IMR-90 (cell line): ENCODE results near the gene SLCO3A1. TPM values are rescaled to one million over a fixed set of nuclear protein-coding genes. Genes with fewer than 3 reads are reported as not detected.

ENCODE experiments used
- ATAC-seq: fragments of 200-7000 bp; cut with Tn5 transposase; 2 replicates; pipeline ENCODE4 v1.9.1; 2020; ENCODE audit warnings: low read depth, mild to moderate bottlenecking, moderate library complexity
- BruUV-seq: library from RNA; stranded (reverse); fragments of 400-500 nt; replicated peaks from 2 replicates; lab custom pipeline; 2021; lab: Mats Ljungman, UMichigan
- CTCF ChIA-PET: fragments of 300-600 bp; formaldehyde crosslinking; extraction: SDS; loops from one replicate; lab custom pipeline; 2021; ENCODE audit warnings: antibody characterized with exemption; lab: Yijun Ruan, JAX
- POLR2A ChIA-PET: fragments of 300-600 bp; sonication (Branson Sonifier 250); formaldehyde crosslinking; loops from one replicate; lab custom pipeline; 2022; ENCODE audit warnings: antibody characterized with exemption; ENCODE audit not compliant: unreplicated experiment; lab: Charles Lee
- DNase-seq: peaks from one replicate; pipeline ENCODE4 v3.0.0; 2013
- H2AFZ ChIP-seq: replicated peaks from 2 replicates; pipeline ENCODE3; 2013; ENCODE audit warnings: low read length, mild to moderate bottlenecking; ENCODE audit not compliant: poor library complexity
- H2AK5ac ChIP-seq: 2 replicates; pipeline ENCODE4 v1.6.1; 2013; ENCODE audit warnings: low read depth, low read length, inconsistent platforms
- H2AK9ac ChIP-seq: replicated peaks from 2 replicates; pipeline ENCODE3; 2013; ENCODE audit warnings: mild to moderate bottlenecking, low read depth, low read length, moderate library complexity; ENCODE audit not compliant: poor library complexity
- H2BK120ac ChIP-seq: 2 replicates; pipeline ENCODE4 v1.6.1; 2013; ENCODE audit warnings: low read depth, low read length, inconsistent platforms
- H2BK15ac ChIP-seq: 3 replicates; pipeline ENCODE4 v1.6.1; 2013; ENCODE audit warnings: low read depth, low read length, inconsistent platforms
- H2BK20ac ChIP-seq: 2 replicates; pipeline ENCODE4 v1.6.1; 2013; ENCODE audit warnings: low read depth, mild to moderate bottlenecking, inconsistent platforms, low read length, moderate library complexity
- H2BK5ac ChIP-seq: 2 replicates; pipeline ENCODE4 v1.6.1; 2013; ENCODE audit warnings: mild to moderate bottlenecking, low read depth, low read length, inconsistent platforms; ENCODE audit not compliant: poor library complexity, severe bottlenecking
- H3K14ac ChIP-seq: replicated peaks from 2 replicates; pipeline ENCODE4 v1.6.1; 2013; ENCODE audit warnings: low read depth, low read length, inconsistent platforms
- H3K18ac ChIP-seq: 2 replicates; pipeline ENCODE4 v1.6.1; 2013; ENCODE audit warnings: low read depth, low read length, control low read depth
- H3K23ac ChIP-seq: 2 replicates; pipeline ENCODE4 v1.6.1; 2013; ENCODE audit warnings: low read depth, low read length, inconsistent platforms
- H3K27ac ChIP-seq: 2 replicates; pipeline ENCODE4 v1.5.1; 2013; ENCODE audit warnings: mild to moderate bottlenecking, control low read depth, low read length; ENCODE audit not compliant: insufficient read depth
- H3K27me3 ChIP-seq: 2 replicates; pipeline ENCODE4 v1.6.1; 2013; ENCODE audit warnings: low read length; ENCODE audit not compliant: control insufficient read depth, insufficient read depth
- H3K36me3 ChIP-seq: 2 replicates; pipeline ENCODE4 v1.6.1; 2013; ENCODE audit warnings: low read length, mixed read lengths; ENCODE audit not compliant: control insufficient read depth, insufficient read depth
- H3K4ac ChIP-seq: 2 replicates; pipeline ENCODE4 v1.6.1; 2013; ENCODE audit warnings: low read depth, low read length, inconsistent platforms
- H3K4me1 ChIP-seq: 2 replicates; pipeline ENCODE4 v1.6.1; 2013; ENCODE audit warnings: low read length, mixed read lengths; ENCODE audit not compliant: control insufficient read depth, insufficient read depth
- H3K4me2 ChIP-seq: 2 replicates; pipeline ENCODE4 v1.6.1; 2013; ENCODE audit warnings: low read depth, mild to moderate bottlenecking, control low read depth, low read length, moderate library complexity
- H3K4me3 ChIP-seq: 2 replicates; pipeline ENCODE4 v1.5.1; 2013; ENCODE audit warnings: low read depth, mild to moderate bottlenecking, control low read depth, low read length, moderate library complexity; ENCODE audit not compliant: insufficient read depth
- H3K56ac ChIP-seq: 2 replicates; pipeline ENCODE4 v1.6.1; 2013; ENCODE audit warnings: low read length, inconsistent platforms; ENCODE audit not compliant: insufficient read depth; ENCODE audit errors: extremely low read depth
- H3K79me1 ChIP-seq, 2 experiments: 2 replicates each; pipeline ENCODE4 v1.6.1; 2013; ENCODE audit warnings: low read length in 2 of 2, inconsistent platforms in 1 of 2, low read depth in 1 of 2
- H3K9ac ChIP-seq: 2 replicates; pipeline ENCODE4 v1.6.1; 2013; ENCODE audit warnings: low read depth, low read length, control low read depth
- H3K9me1 ChIP-seq: 2 replicates; pipeline ENCODE4 v1.6.1; 2013; ENCODE audit warnings: low read length, inconsistent platforms; ENCODE audit not compliant: insufficient read depth
- H3K9me3 ChIP-seq: 2 replicates; pipeline ENCODE4 v1.6.1; 2013; ENCODE audit warnings: low read length; ENCODE audit not compliant: control insufficient read depth, insufficient read depth
- H4K20me1 ChIP-seq: 2 replicates; pipeline ENCODE4 v1.6.1; 2013; ENCODE audit warnings: low read length, inconsistent platforms; ENCODE audit not compliant: insufficient read depth
- H4K5ac ChIP-seq: 2 replicates; pipeline ENCODE4 v1.6.1; 2013; ENCODE audit warnings: mild to moderate bottlenecking, low read depth, low read length, control low read depth
- H4K8ac ChIP-seq, 2 experiments: 2 replicates each; pipeline ENCODE4 v1.6.1; 2013; ENCODE audit warnings: low read depth in 2 of 2, low read length in 2 of 2, control low read depth in 1 of 2, inconsistent platforms in 1 of 2
- H4K91ac ChIP-seq: 2 replicates; pipeline ENCODE4 v1.6.1; 2013; ENCODE audit warnings: low read depth, low read length, inconsistent platforms; ENCODE audit not compliant: insufficient read depth
- BHLHE40 ChIP-seq: fragments of 150-350 bp; IDR thresholded peaks from 2 replicates; pipeline ENCODE4 v1.6.1; 2016; ENCODE audit warnings: mild to moderate bottlenecking, low read depth, low read length
- CEBPB ChIP-seq: IDR thresholded peaks from 2 replicates; pipeline ENCODE4 v1.6.1; 2012; ENCODE audit warnings: low read depth, low read length, improper control_type of control experiment
- CHD1 ChIP-seq: IDR thresholded peaks from 2 replicates; pipeline ENCODE4 v1.6.1; 2012; ENCODE audit warnings: low read depth, low read length, improper control_type of control experiment
- FOS ChIP-seq: fragments of 150-350 bp; IDR thresholded peaks from 2 replicates; pipeline ENCODE4 v1.6.1; 2016; ENCODE audit warnings: low read depth, low read length
- MAFK ChIP-seq: IDR thresholded peaks from 2 replicates; pipeline ENCODE4 v1.6.1; 2012; ENCODE audit warnings: low read depth, low read length, improper control_type of control experiment
- MAZ ChIP-seq: IDR thresholded peaks from 2 replicates; pipeline ENCODE4 v1.6.1; 2012; ENCODE audit warnings: low read depth, mild to moderate bottlenecking, low read length, improper control_type of control experiment, moderate library complexity, borderline replicate concordance
- MXI1 ChIP-seq: IDR thresholded peaks from 2 replicates; pipeline ENCODE4 v1.6.1; 2012; ENCODE audit warnings: low read depth, mild to moderate bottlenecking, low read length, moderate library complexity, borderline replicate concordance
- NFE2L2 ChIP-seq: fragments of 150-350 bp; IDR thresholded peaks from 2 replicates; pipeline ENCODE4 v1.6.1; 2016; ENCODE audit warnings: low read depth, mild to moderate bottlenecking, low read length
- POLR2A ChIP-seq: IDR thresholded peaks from 2 replicates; pipeline ENCODE4 v1.6.1; 2012; ENCODE audit warnings: mild to moderate bottlenecking, low read depth, low read length
- RAD21 ChIP-seq: IDR thresholded peaks from 2 replicates; pipeline ENCODE4 v1.6.1; 2012; ENCODE audit warnings: low read length, improper control_type of control experiment
- RCOR1 ChIP-seq: IDR thresholded peaks from 2 replicates; pipeline ENCODE4 v1.6.1; 2012; ENCODE audit warnings: mild to moderate bottlenecking, low read length, improper control_type of control experiment; ENCODE audit not compliant: insufficient replicate concordance
- RFX5 ChIP-seq: IDR thresholded peaks from 2 replicates; pipeline ENCODE4 v1.8.0; 2012; ENCODE audit warnings: low read depth, mild to moderate bottlenecking, low read length, moderate library complexity
- SMC3 ChIP-seq: fragments of 150-350 bp; IDR thresholded peaks from 2 replicates; pipeline ENCODE4 v1.6.1; 2016; ENCODE audit warnings: low read depth, mild to moderate bottlenecking, antibody characterized with exemption, low read length, moderate library complexity
- WGBS, 2 experiments: methylation state at CpG; one replicate each; pipeline versions ENCODE4 v1.1.5 to v1.1.7; 2013; ENCODE audit warnings: missing lambda C conversion rate in 2 of 2; ENCODE audit not compliant: insufficient read length in 1 of 2; ENCODE audit errors: extremely low coverage in 2 of 2; 5-methylcytosine and 5-hydroxymethylcytosine counted together
- dilution Hi-C: fragments of 300-500 bp; cut with HindIII; formaldehyde crosslinking; loops from one replicate; pipeline ENCODE4 v1.14.3; 2018; ENCODE audit warnings: low sequenced_read_pairs; ENCODE audit not compliant: unreplicated experiment
- in situ Hi-C: fragments of 300-500 bp; cut with MboI; formaldehyde crosslinking; loops from 3 replicates; pipeline ENCODE4 v1.14.3; 2019; ENCODE audit warnings: low sequenced_read_pairs, inconsistent platforms, mixed read lengths
- intact Hi-C: fragments of 100-400 bp; cut with micrococcal nuclease; formaldehyde crosslinking; loops from 2 replicates; pipeline ENCODE4 v1.10.0; 2022
- polyA plus RNA-seq, 3 experiments: library from polyadenylated mRNA; depleted of rRNA; stranded (reverse); fragments of >200 nt; gene quantifications; 2 replicates each; pipeline ENCODE4 v1.2.3, GENCODE V29; 2012; ENCODE audit warnings: low replicate concordance in 1 of 3
- total RNA-seq: library from RNA; depleted of rRNA; stranded (reverse); fragments of >200 nt; gene quantifications from 2 replicates; pipeline ENCODE4 v1.2.3, GENCODE V29; 2012
- TF ChIP-seq, protein P1 (sequence below): conservative IDR thresholded peaks from 2 replicates; pipeline ENCODE4 v1.5.1; 2012; ENCODE audit warnings: mild to moderate bottlenecking, low read depth, low read length, improper control_type of control experiment
- TF ChIP-seq, protein P2 (sequence below): fragments of 150-350 bp; IDR thresholded peaks from 2 replicates; pipeline ENCODE4 v1.6.1; 2016; ENCODE audit warnings: low read depth, mild to moderate bottlenecking, low read length, moderate library complexity, borderline replicate concordance
- TF ChIP-seq, protein P3 (sequence below): fragments of 150-350 bp; IDR thresholded peaks from 2 replicates; pipeline ENCODE4 v1.6.1; 2017; ENCODE audit warnings: mild to moderate bottlenecking, antibody characterized with exemption, low read length, low read depth

SLCO3A1 gene
- total and polyA plus RNA-seq, 2 of the 4 experiments (the other 2 are of a cell fraction): 4.7 to 8.1 TPM

GRCh38 chr15:91961357-91961756 is 107.8 kb downstream of the SLCO3A1 start:
- no peak overlapping the region for H2BK20ac ChIP-seq
- H2AK9ac ChIP-seq: no peak overlapping the region
- H3K9me3 ChIP-seq: no peaks in the 10 kb centered on the region
- no peak overlapping the region for H2AFZ ChIP-seq
- 80% methylated on average over 1 of the region's 2 CpGs; no CpG with 5 or more reads in 1 of the 2 experiments for WGBS, 2 experiments
- no peak overlapping the region for H4K8ac ChIP-seq
- H3K79me1 ChIP-seq: 0 out of 4 replicates have a peak, but pooled peaks cover 0 to 2% of the 10 kb centered on the region in 2 experiments
- no peaks in the 10 kb centered on the region for H4K20me1 ChIP-seq
- no peak overlapping the region for H4K5ac ChIP-seq
- no peak overlapping the region for H3K14ac ChIP-seq
- intact Hi-C loops: no loop called here
- no peak overlapping the region for H3K4me3 ChIP-seq
- H3K27ac ChIP-seq: no peak overlapping the region
- no peak overlapping the region for H2AK5ac ChIP-seq
- in situ Hi-C loops: no loop called here
- ChIA-PET CTCF (no interaction called here), POLR2A (no interaction called here)
- no peak overlapping the region for H3K4me2 ChIP-seq
- no peaks in the 10 kb centered on the region for H3K36me3 ChIP-seq
- H4K91ac ChIP-seq: no peak overlapping the region
- H3K56ac ChIP-seq: no peak overlapping the region
- no peaks in the 10 kb centered on the region for H3K9me1 ChIP-seq
- DNase-seq (no peak), ATAC-seq (no peak)
- no peak overlapping the region for H3K18ac ChIP-seq
- no peak overlapping the region for H2BK120ac ChIP-seq
- no peak overlapping the region for H2BK5ac ChIP-seq
- no peak overlapping the region for H3K23ac ChIP-seq
- no TSS peak for BruUV-seq
- no peaks in the 10 kb centered on the region for H3K27me3 ChIP-seq
- TF ChIP-seq SMC3 (no peak), CEBPB (no peak), BHLHE40 (no peak), FOS (no peak), RFX5 (no peak), MXI1 (no peak), MAFK (no peak), MAZ (no peak), CHD1 (no peak), RAD21 (no peak), NFE2L2 (no peak), POLR2A (no peak), RCOR1 (no peak)
- TF ChIP-seq, protein P1, sequence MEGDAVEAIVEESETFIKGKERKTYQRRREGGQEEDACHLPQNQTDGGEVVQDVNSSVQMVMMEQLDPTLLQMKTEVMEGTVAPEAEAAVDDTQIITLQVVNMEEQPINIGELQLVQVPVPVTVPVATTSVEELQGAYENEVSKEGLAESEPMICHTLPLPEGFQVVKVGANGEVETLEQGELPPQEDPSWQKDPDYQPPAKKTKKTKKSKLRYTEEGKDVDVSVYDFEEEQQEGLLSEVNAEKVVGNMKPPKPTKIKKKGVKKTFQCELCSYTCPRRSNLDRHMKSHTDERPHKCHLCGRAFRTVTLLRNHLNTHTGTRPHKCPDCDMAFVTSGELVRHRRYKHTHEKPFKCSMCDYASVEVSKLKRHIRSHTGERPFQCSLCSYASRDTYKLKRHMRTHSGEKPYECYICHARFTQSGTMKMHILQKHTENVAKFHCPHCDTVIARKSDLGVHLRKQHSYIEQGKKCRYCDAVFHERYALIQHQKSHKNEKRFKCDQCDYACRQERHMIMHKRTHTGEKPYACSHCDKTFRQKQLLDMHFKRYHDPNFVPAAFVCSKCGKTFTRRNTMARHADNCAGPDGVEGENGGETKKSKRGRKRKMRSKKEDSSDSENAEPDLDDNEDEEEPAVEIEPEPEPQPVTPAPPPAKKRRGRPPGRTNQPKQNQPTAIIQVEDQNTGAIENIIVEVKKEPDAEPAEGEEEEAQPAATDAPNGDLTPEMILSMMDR: no peak
- TF ChIP-seq, protein P2, sequence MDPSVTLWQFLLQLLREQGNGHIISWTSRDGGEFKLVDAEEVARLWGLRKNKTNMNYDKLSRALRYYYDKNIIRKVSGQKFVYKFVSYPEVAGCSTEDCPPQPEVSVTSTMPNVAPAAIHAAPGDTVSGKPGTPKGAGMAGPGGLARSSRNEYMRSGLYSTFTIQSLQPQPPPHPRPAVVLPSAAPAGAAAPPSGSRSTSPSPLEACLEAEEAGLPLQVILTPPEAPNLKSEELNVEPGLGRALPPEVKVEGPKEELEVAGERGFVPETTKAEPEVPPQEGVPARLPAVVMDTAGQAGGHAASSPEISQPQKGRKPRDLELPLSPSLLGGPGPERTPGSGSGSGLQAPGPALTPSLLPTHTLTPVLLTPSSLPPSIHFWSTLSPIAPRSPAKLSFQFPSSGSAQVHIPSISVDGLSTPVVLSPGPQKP: no peak
- TF ChIP-seq, protein P3, sequence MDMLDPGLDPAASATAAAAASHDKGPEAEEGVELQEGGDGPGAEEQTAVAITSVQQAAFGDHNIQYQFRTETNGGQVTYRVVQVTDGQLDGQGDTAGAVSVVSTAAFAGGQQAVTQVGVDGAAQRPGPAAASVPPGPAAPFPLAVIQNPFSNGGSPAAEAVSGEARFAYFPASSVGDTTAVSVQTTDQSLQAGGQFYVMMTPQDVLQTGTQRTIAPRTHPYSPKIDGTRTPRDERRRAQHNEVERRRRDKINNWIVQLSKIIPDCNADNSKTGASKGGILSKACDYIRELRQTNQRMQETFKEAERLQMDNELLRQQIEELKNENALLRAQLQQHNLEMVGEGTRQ: no peak
- H3K4ac ChIP-seq: no peak overlapping the region
- no peak overlapping the region for H2BK15ac ChIP-seq
- H3K4me1 ChIP-seq: peaks cover 5% of the 10 kb centered on the region; the same call in 1 of the 2 replicates
- dilution Hi-C loops: no loop called here
- no peak overlapping the region for H3K9ac ChIP-seq
